NK-92 (cell line): ENCODE measurements around the gene IFNA13.
"Not testable (repeated sequence)": the region's sequence is repeated elsewhere in the genome, so short reads cannot be mapped to it uniquely, and the experiment has no call there.

ENCODE experiments used
- DNase-seq: peaks from one replicate; lab custom pipeline; 2025; ENCODE audit not compliant: unreplicated experiment; lab: John Stamatoyannopoulos, UW

IFNA13 gene

GRCh38 chr9:21367957-21368356, at the start of gene IFNA13:
Gene IFNA13 (minus strand): TSS chr9:21368057. CDS start chr9:21368010, 47 bp downstream.
- DNase-seq: no peak

- DNase-seq: no peak
Observed at GRCh38 chr9:21415493-21416267, 47.8 kb upstream of the IFNA13 start.

- DNase-seq: no peak
Observed at GRCh38 chr9:21414220-21414940, 46.5 kb upstream of the IFNA13 start.

GRCh38 chr9:21413624-21414023, 45.8 kb upstream of the IFNA13 start:
- no peak for DNase-seq

- no peak for DNase-seq
Observed at GRCh38 chr9:21413151-21413550, 45.3 kb upstream of the IFNA13 start.

GRCh38 chr9:21412107-21412506, 44.2 kb upstream of the IFNA13 start:
- DNase-seq: no peak

GRCh38 chr9:21408817-21409216, 41.0 kb upstream of the IFNA13 start, which contains the start of gene IFNA8:
Gene IFNA8 (plus strand): TSS chr9:21409117. CDS start chr9:21409177, 60 bp downstream.
- no peak for DNase-seq

- DNase-seq: no peak
Observed at GRCh38 chr9:21404146-21404545, 36.3 kb upstream of the IFNA13 start.

- no peak for DNase-seq
Observed at GRCh38 chr9:21402386-21403251, 34.8 kb upstream of the IFNA13 start.

GRCh38 chr9:21399956-21400355, 32.1 kb upstream of the IFNA13 start:
- DNase-seq: no peak

- DNase-seq: no peak
Observed at GRCh38 chr9:21398955-21399489, 31.2 kb upstream of the IFNA13 start.

- no peak for DNase-seq
Observed at GRCh38 chr9:21395778-21396717, 28.2 kb upstream of the IFNA13 start.

GRCh38 chr9:21392270-21392669, 24.4 kb upstream of the IFNA13 start:
- no peak for DNase-seq

- no peak for DNase-seq
Observed at GRCh38 chr9:21385131-21385670, 17.3 kb upstream of the IFNA13 start, which contains the start of gene IFNA2. Gene IFNA2 (minus strand): TSS chr9:21385398. CDS start chr9:21385329, 69 bp downstream.

GRCh38 chr9:21383627-21384026, 15.8 kb upstream of the IFNA13 start:
- DNase-seq: no peak

GRCh38 chr9:21381448-21382339, 13.8 kb upstream of the IFNA13 start:
- no peak for DNase-seq

- DNase-seq: not testable (repeated sequence)
Observed at GRCh38 chr9:21371467-21371866, 3.6 kb upstream of the IFNA13 start.

GRCh38 chr9:21367169-21367568, 688 bp downstream of the IFNA13 start:
- DNase-seq: not testable (repeated sequence)

- DNase-seq: no peak
Observed at GRCh38 chr9:21362287-21362686, 5.6 kb downstream of the IFNA13 start.
